Measurements from ENCODE around the gene OR11G2. TPM values are rescaled to one million over a fixed set of nuclear protein-coding genes. Genes with fewer than 3 reads are reported as not detected.
A peak's percentile ranks its signal among the peaks of the same experiment; 100 is the strongest.
"Not testable (repeated sequence)": the region's sequence is repeated elsewhere in the genome, so short reads cannot be mapped to it uniquely, and the experiment has no call there.

OR11G2 gene, protein sequence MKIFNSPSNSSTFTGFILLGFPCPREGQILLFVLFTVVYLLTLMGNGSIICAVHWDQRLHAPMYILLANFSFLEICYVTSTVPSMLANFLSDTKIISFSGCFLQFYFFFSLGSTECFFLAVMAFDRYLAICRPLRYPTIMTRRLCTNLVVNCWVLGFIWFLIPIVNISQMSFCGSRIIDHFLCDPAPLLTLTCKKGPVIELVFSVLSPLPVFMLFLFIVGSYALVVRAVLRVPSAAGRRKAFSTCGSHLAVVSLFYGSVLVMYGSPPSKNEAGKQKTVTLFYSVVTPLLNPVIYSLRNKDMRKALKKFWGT
- not detected for total RNA-seq
- long read RNA-seq = 0 reads

DNA sequence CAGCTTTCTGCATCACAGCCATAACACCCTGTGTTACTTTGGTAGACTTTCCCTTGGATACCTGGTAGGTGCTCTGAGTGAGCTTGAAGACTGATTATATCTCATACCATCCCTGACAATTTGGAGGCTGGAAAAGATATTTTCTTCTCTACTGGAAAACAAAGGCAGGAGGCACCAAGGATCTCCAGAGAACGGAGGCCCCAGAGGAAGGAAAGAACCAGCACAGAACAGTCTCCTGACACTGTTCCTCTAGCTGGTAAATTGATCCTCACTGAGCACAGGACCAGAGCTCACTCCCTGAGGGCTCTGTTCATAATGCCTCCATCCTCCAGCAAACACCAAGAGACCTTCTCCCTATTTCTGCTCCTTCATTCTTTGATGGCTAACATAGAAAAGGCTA lies at the start of gene OR11G2:
Gene OR11G2, plus strand, starts transcription at position 301 of the 400 bp plus-strand sequence. CDS start 6,542 bp downstream, outside the sequence.
- DNase-seq (no peak), ATAC-seq (ENCODE audit: poor library complexity) (no peak)
- intact Hi-C loops (cut with DNase I) = no loop called here

DNA sequence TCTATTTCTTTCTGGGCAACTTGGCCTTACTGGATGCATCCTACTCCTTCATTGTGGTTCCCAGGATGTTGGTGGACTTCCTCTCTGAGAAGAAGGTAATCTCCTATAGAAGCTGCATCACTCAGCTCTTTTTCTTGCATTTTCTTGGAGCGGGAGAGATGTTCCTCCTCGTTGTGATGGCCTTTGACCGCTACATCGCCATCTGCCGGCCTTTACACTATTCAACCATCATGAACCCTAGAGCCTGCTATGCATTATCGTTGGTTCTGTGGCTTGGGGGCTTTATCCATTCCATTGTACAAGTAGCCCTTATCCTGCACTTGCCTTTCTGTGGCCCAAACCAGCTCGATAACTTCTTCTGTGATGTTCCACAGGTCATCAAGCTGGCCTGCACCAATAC lies 46.8 kb upstream of the OR11G2 start:
- DNase-seq = no peak
- intact Hi-C loops (cut with DNase I) = no loop called here
- ATAC-seq (ENCODE audit: poor library complexity) = no peak

DNA sequence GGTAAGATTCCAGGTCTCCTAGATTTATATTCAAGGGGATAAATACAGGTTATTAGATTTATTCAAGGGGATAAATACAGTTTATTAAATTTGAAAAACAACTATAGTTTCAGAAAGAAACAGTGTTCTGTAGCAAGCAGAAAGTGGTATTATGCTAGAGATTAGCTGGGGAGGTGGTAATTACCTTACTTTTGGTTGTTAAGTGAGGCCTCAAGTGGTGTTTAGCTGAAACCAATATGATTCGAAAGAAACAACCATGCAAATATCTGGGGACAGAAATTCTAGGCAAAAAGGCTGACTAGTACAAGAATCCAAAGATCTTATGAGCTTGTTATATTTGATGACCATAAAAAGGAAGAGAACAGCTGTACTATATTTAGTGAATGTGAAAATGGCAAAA lies 45.9 kb upstream of the OR11G2 start:
- intact Hi-C loops (cut with DNase I) = no loop called here
- no peak for DNase-seq
- ATAC-seq (ENCODE audit: poor library complexity) = no peak

DNA sequence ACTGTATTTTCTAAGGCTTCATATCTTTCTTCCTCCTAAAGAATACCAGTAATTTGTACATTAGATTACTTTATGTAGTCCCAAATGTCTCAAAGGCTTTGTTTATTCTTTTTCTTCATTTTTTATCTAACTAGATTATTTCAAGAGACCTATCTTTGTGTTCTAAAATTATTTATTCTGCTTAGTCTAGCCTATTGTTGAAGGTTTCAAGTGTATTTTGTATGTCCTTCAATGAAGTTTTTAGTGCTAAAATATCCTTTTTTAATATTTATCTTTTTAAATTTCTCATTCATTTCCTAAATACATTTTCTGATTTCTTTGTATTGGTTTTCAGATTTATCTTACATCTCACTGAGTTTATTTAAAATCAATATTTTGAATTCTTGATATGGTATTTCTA lies 26.2 kb upstream of the OR11G2 start:
- no peak for ATAC-seq (ENCODE audit: poor library complexity)
- intact Hi-C loops (cut with DNase I) = no loop called here
- DNase-seq = no peak

DNA sequence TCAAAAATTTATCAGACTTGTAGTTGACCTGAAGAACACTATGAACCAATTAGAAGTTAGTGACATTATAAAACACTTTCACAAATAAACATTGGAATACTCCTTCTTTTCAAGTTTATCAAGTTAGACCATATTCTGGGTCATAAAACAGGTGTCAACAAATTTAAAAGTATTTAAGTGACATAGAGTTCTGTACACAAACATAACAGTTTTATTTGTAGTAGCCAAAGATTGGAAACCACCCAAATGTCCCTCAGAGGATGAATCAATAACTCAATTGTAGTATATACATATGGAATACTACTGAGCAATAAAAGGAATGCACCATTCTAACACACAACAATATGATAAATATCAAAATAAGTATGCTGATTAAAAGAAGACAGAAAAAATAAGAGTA lies 23.6 kb upstream of the OR11G2 start:
- no peak for DNase-seq
- intact Hi-C loops (cut with DNase I) = no loop called here
- no peak for ATAC-seq (ENCODE audit: poor library complexity)

DNA sequence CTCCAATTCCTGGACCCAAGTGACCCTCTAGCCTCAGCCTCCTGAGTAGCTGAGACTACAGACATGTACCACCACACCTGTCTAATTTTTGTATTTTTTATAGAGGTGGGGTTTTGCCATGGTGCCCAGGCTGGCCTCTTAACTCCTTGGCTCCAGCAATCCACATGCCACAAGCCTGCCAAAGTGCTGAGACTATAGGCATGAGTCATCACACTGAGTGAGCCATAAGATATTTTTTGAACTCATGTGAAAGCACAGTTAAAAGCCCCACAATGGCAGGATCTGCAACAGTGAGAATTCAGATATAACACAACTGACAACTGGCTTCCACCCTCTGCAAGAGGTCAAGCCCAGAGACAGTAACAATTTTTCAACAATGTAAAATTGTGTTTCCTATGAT lies 20.8 kb upstream of the OR11G2 start:
- ATAC-seq (ENCODE audit: poor library complexity); intact Hi-C loops (cut with DNase I); DNase-seq: not testable (repeated sequence)

DNA sequence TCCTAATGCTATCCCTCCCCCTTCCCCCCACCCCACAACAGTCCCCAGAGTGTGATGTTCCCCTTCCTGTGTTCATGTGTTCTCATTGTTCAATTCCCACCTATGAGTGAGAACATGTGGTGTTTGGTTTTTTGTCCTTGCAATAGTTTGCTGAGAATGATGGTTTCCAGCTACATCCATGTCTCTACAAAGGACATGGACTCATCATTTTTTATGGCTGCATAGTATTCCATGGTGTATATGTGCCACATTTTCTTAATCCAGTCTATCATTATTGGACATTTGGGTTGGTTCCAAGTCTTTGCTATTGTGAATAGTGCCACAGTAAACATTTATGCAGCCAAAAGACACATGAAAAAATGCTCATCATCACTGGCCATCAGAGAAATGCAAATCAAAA lies 16.5 kb upstream of the OR11G2 start:
- ATAC-seq (ENCODE audit: poor library complexity); intact Hi-C loops (cut with DNase I); DNase-seq: not testable (repeated sequence)

DNA sequence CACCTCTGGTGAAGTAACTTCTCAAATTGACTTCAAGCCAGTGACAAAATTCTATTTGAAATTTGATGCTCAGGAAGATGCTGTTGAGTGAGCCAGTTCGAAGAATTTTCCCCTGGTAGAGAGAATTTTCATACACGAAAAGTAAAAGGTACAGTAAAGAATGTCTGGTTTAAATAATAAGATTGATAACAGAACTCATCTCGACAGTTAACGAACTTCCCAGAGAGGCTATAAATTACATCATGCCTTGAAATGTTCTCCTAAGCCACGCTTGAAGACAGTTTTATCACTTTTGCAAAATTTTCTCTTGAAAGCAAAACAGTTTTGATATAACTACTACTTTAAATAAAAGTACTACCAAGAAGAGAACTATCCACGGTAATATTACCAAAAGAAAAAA lies 14.4 kb upstream of the OR11G2 start:
- ATAC-seq (ENCODE audit: poor library complexity) (no peak), DNase-seq (no peak)
- intact Hi-C loops (cut with DNase I) = no loop called here

DNA sequence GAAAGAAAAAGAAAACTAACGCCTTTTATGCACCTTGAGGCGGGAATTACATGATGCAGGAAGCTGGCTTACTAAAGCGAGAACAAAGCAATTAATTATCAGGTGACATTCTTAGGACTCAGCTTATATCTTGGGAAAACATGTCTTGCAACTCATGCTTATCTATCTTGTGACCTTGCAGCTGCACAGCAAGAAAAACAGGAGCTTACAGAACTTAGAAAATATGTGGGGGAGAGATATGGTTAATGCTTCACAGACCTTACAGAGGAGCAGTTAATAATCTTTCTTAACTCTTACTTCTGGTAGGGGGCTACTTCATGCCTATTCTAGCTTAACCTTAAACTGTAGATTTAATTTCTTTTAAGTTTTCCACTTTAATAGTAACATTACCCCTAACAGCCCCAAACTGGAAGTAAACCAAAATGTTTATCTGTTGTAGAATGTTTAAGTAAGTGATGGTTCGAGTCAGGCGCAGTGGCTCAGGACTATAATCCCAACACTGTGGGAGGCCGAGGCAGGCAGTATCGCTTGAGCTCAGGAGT lies 13.2 kb upstream of the OR11G2 start:
- intact Hi-C loops (cut with DNase I) = no loop called here
- DNase-seq = no peak
- no peak for ATAC-seq (ENCODE audit: poor library complexity)

DNA sequence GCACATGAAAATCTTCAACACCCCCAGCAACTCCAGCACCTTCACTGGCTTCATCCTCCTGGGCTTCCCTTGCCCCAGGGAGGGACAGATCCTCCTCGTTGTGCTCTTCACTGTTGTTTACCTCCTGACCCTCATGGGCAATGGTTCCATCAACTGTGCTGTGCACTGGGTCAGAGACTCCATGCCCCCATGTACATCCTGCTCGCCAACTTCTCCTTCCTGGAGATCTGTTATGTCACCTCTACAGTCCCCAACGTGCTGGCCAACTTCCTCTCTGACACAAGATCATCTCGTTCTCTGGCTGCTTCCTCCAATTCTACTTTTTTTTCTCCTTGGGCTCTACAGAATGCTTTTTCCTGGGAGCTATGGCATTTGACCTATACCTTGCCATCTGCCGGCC lies 11.5 kb upstream of the OR11G2 start:
- ATAC-seq (ENCODE audit: poor library complexity) (peak; percentile 75), DNase-seq (peak; percentile 41)
- intact Hi-C loops (cut with DNase I) = no loop called here

DNA sequence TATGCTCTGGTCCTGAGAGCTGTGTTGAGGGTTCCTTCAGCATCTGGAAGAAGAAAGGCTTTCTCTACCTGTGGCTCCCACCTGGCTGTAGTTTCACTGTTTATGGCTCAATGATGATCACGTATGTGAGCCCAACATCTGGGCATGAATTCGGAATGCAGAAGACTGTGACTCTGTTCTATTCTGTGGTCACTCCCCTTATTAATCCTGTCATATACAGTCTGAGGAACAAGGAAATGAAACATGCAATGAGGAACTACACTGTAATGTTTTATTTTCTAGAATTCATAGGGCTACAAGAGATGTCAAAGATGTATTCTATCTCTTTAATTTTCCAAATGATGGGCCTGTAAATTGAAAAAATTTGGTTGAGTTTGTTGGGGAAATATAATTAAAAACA lies 10.8 kb upstream of the OR11G2 start:
- intact Hi-C loops (cut with DNase I) = no loop called here

DNA sequence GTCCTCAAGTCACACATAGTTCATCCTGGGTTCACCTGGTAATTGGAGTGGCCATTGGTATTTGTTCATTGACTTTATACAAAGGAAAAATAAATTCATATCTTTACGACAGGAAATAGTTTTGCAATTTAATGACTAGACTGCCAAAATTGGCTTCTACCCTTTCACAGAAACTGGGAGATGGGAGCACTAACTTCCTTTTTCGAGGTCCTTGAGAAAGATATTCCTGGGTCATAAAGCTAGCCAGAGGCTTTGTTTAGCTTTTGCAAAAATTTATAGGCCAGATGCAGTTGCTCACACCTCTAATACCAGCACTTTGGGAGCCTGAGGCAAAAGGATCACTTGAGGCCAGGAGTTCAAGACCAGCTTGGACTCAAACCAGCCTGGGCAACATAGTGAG lies 10.2 kb upstream of the OR11G2 start:
- DNase-seq = no peak
- ATAC-seq (ENCODE audit: poor library complexity) = peak; percentile 29
- intact Hi-C loops (cut with DNase I) = no loop called here

More for the DNA sequence above, 10.8 kb upstream of the OR11G2 start:
- DNase-seq (no peak), ATAC-seq (ENCODE audit: poor library complexity) (peak; percentile 75)

DNA sequence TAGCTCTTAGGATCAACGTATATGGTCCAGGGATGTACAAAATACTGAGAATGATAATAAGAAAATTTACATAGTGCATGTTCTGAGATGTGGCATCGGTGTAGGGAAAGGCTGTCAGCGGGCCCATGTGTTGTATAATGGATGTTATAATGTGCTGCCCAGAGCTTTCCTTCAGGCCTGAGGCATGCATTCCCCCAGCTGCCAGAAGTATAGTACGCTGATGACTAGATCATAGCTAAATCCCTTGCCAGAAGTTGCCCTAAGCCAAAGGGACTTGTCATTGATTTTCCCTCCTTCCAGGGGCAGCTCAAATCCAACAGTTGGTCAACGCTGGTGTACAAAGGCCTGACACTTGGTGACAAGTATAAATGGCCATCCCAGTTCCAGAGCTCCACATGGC lies 6.5 kb upstream of the OR11G2 start:
- no peak for DNase-seq
- intact Hi-C loops (cut with DNase I) = no loop called here
- ATAC-seq (ENCODE audit: poor library complexity) = no peak

DNA sequence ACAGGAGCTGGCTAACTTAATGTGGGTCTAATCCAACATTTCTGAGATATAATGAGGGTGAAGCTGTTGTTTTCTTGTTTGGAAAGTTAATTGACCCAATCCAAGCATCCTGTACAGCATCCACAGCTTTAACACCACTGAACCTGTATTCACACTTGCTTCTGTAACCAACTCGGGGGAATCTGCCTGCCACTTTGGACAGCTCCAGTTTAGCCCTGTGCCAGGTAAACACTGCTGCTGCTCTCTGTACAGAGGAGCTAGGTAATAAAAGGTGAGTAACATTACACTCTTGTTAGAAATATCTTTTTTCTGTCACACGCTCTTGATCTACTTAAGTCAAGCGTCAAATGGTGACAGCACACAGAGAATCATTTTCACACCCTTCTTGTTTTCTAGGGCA lies 700 bp downstream of the OR11G2 start:
- no peak for DNase-seq
- intact Hi-C loops (cut with DNase I) = no loop called here
- ATAC-seq (ENCODE audit: poor library complexity) = no peak

DNA sequence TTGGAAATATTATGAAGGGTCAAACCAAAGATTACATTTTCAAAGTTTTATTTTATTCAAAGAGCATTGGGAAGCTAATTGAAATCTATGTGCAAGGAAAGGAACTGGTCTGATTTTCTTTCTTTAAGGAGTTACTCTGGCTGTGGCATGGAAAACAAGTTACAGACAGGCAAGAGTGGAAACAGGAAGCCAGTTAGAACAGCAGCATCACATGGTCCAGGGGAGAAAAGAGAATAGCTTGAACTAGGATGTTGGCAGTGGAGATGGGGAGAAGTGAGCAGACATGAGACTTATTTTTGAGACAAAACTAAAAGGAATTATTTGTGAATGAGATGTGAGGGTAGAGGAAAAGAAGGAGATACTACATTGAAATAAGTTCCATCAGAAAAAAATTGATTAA lies 3.4 kb downstream of the OR11G2 start:
- ATAC-seq (ENCODE audit: poor library complexity) (no peak), DNase-seq (no peak)
- intact Hi-C loops (cut with DNase I) = no loop called here

DNA sequence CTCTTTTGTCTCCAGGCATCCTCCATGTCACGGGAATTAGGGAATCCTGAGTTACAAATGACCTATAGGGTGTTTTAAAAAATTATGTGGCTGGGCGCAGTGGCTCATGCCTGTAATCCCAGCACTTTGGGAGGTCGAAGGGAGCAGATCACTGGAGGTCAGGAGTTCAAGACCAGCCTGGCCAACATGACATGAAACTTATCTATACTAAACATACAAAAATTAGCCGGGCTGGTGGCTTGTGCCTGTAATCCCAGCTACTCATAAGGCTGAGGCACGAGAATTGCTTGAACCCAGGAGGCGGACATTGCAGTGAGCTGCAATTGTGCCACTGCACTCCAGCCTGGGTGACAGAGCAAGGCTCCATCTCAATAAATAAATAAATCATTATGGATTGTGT lies 4.5 kb downstream of the OR11G2 start:
- DNase-seq; intact Hi-C loops (cut with DNase I); ATAC-seq (ENCODE audit: poor library complexity): not testable (repeated sequence)

DNA sequence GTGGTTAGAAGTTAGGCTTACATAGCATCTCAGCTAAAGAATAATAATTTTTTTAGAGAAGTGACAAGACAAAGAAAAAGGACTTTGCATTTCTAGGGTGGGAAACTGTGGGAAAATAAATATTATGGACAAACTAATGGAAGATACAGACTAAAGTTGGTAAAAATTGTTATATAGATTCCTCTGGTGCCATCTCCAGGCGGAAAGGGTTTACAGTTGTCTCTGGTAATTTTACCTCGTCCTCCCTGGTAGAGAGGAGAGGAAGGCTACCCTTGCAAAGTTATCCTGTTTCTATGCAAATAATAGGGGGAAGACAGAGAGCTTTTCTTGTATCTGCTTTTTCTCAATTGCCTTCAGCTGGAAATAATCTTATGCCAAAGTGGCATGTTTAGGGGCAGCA lies 5.2 kb downstream of the OR11G2 start:
- ATAC-seq (ENCODE audit: poor library complexity) (no peak), DNase-seq (no peak)
- intact Hi-C loops (cut with DNase I) = no loop called here

DNA sequence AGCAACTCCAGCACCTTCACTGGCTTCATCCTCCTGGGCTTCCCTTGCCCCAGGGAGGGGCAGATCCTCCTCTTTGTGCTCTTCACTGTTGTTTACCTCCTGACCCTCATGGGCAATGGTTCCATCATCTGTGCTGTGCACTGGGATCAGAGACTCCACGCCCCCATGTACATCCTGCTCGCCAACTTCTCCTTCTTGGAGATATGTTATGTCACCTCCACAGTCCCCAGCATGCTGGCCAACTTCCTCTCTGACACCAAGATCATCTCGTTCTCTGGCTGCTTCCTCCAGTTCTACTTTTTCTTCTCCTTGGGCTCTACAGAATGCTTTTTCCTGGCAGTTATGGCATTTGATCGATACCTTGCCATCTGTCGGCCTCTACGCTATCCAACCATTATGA lies 6.8 kb downstream of the OR11G2 start:
- ATAC-seq (ENCODE audit: poor library complexity) (no peak), DNase-seq (no peak)
- intact Hi-C loops (cut with DNase I) = no loop called here

DNA sequence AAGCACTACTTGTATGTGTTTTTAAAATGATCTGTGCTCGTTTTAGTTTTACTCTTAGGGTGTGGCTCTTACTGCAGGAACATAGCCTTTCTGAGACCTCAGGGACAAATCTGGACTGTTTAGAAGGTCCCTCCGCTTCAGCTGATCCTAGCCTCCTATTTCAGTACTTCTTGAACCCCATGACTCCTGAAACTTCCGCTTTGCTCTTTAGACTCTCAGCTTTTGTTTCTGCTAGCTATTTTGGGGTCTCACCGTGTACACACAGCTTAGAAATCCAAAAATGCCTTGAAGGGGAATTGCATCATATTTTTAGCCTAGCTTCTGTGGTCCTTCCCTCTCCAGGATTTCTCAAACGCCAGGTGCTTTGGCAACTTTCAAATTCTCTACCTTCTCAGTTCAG lies 8.3 kb downstream of the OR11G2 start:
- no peak for DNase-seq
- intact Hi-C loops (cut with DNase I) = no loop called here
- ATAC-seq (ENCODE audit: poor library complexity) = no peak

DNA sequence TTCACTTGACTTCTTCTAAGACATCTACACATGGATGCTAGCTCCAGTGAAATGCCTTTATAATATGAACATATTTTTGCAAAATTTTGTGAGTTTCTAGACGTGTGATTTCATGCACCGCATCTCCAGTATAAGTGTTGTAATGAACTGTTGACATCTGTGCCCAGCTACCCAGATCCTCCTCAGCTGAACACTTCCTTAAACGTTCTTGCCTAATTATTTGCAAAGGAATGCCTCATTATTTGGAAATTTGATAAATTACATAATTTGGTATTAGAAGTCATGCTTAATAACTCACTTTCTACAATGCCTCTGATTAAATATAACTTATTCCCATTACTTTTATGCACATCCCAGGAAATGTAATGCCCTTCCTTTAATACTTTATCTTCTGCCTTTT lies 14.0 kb downstream of the OR11G2 start:
- intact Hi-C loops (cut with DNase I) = no loop called here
- ATAC-seq (ENCODE audit: poor library complexity) (no peak), DNase-seq (no peak)

DNA sequence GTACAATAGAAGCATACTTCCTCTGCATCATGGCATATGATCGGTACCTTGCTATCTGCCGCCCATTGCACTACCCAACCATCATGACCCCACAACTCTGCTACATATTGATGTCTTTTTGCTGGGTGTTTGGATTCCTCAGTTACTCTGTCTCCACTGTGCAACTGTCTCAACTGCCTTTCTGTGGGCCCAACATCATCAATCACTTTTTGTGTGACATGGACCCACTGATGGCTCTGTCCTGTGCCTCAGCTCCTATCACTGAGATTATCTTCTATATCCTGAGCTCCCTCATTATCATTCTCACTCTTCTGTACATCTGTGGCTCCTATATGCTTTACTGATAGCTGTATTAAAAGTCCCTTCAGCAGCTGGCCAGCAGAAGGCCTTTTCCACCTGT lies 18.9 kb downstream of the OR11G2 start:
- DNase-seq = no peak
- intact Hi-C loops (cut with DNase I) = no loop called here
- ATAC-seq (ENCODE audit: poor library complexity) = no peak
